Lower lobe of right lung (tissue), 2 donors: Measurements from ENCODE around the gene SIGLEC8. TPM values are rescaled to one million over a fixed set of nuclear protein-coding genes. Genes with fewer than 3 reads are reported as not detected.
A peak's percentile ranks its signal among the peaks of the same experiment; 100 is the strongest.
"Not testable (repeated sequence)": the region's sequence is repeated elsewhere in the genome, so short reads cannot be mapped to it uniquely, and the experiment has no call there.

ENCODE experiments used
- ATAC-seq, 2 donors: fragments of 200-7000 bp; cut with Tn5 transposase; one replicate each; pipeline ENCODE4 v1.9.1; 2020 to 2022; ENCODE audit warnings: mild to moderate bottlenecking in 2 of 2, moderate library complexity in 2 of 2
- DNase-seq: peaks from one replicate; pipeline ENCODE4 v3.0.0-alpha.2; 2020
- H3K27ac ChIP-seq: fragments of 200-600 bp; one replicate; pipeline ENCODE4 v1.8.0; 2022
- H3K27me3 ChIP-seq: fragments of 200-600 bp; one replicate; pipeline ENCODE4 v1.8.0; 2022; ENCODE audit warnings: low read depth
- H3K36me3 ChIP-seq: fragments of 200-600 bp; one replicate; pipeline ENCODE4 v1.8.0; 2022; ENCODE audit warnings: mild to moderate bottlenecking
- H3K4me1 ChIP-seq: fragments of 200-600 bp; one replicate; pipeline ENCODE4 v1.8.0; 2022
- H3K4me3 ChIP-seq: fragments of 200-600 bp; one replicate; pipeline ENCODE4 v1.8.0; 2022; ENCODE audit warnings: mild to moderate bottlenecking
- H3K9me3 ChIP-seq: fragments of 200-600 bp; one replicate; pipeline ENCODE4 v1.8.0; 2022
- CTCF ChIP-seq: fragments of 200-600 bp; IDR thresholded peaks from one replicate; pipeline ENCODE4 v1.8.0; 2022; ENCODE audit warnings: antibody characterized with exemption, mild to moderate bottlenecking
- intact Hi-C: fragments of 100-400 bp; cut with DNase I; formaldehyde crosslinking; loops from one replicate; pipeline ENCODE4 v1.11.0; 2022
- total RNA-seq: library from RNA; stranded (reverse); fragmentation: NEBNext Ultra II Directional; extraction: Animal tissue kit (Norgen Biotek cat#: 25700); gene quantifications from one replicate; pipeline ENCODE4 v1.2.1, GENCODE V29; 2021
- donor health status: DM: no; HTN: yes; CAD: no; lungs with severe emphysema.

Gene SIGLEC8
- total RNA-seq, 1 donor from 2014 or later, result 3.0 TPM

- intact Hi-C loops, result no loop called here
- Histone ChIP-seq H3K27ac (no peak overlapping the region), H3K36me3 (no peaks in the 10 kb centered on the region), H3K9me3 (no peaks in the 10 kb centered on the region), H3K27me3 (peaks cover 22% of the 10 kb centered on the region), H3K4me3 (no peak overlapping the region), H3K4me1 (no peaks in the 10 kb centered on the region)
- TF ChIP-seq CTCF, result no peak
- DNase-seq (no peak), ATAC-seq (no peak)
Observed at GRCh38 chr19:51418707-51419106, 39.5 kb downstream of the SIGLEC8 start.

GRCh38 chr19:51417810-51418157, 40.5 kb downstream of the SIGLEC8 start:
- Histone ChIP-seq H3K27me3 (peaks cover 22% of the 10 kb centered on the region), H3K27ac (peak overlapping the region; percentile 67), H3K4me1 (no peaks in the 10 kb centered on the region), H3K9me3 (no peaks in the 10 kb centered on the region), H3K36me3 (no peaks in the 10 kb centered on the region), H3K4me3 (no peak overlapping the region)
- intact Hi-C loops, result no loop called here
- DNase-seq (no peak), ATAC-seq (peak; percentile 13 to 34)
- TF ChIP-seq CTCF, result no peak

- Histone ChIP-seq H3K4me3 (peak within 1 kb of the TSS; percentile 27), H3K27ac (peak within 1 kb of the TSS; percentile 67), H3K9me3 (no peaks in the 10 kb centered on the region), H3K4me1 (no peaks in the 10 kb centered on the region), H3K36me3 (no peaks in the 10 kb centered on the region), H3K27me3 (peaks cover 22% of the 10 kb centered on the region)
- ATAC-seq (peak; percentile 72 to 85), DNase-seq (peak; percentile 84)
- TF ChIP-seq CTCF, result no peak
- intact Hi-C loops, result no loop called here
Observed at GRCh38 chr19:51417107-51417809, 41.0 kb downstream of the SIGLEC8 start, which contains the start of gene SIGLEC10. SIGLEC10 (minus strand) TSS chr19:51417642; CDS start chr19:51417581, 61 bp downstream.

GRCh38 chr19:51416422-51416821, 41.8 kb downstream of the SIGLEC8 start:
- H3K27ac ChIP-seq, H3K9me3 ChIP-seq, H3K4me3 ChIP-seq, DNase-seq, ATAC-seq, H3K4me1 ChIP-seq, intact Hi-C loops, H3K36me3 ChIP-seq: not testable (repeated sequence)
- peaks cover 19% of the 10 kb centered on the region for H3K27me3 ChIP-seq

GRCh38 chr19:51415187-51415586, 43.1 kb downstream of the SIGLEC8 start:
- Histone ChIP-seq H3K4me1 (no peaks in the 10 kb centered on the region), H3K36me3 (no peaks in the 10 kb centered on the region), H3K27me3 (peaks cover 7% of the 10 kb centered on the region), H3K4me3 (no peak overlapping the region), H3K9me3 (no peaks in the 10 kb centered on the region), H3K27ac (no peak overlapping the region)
- intact Hi-C loops, result no loop called here
- TF ChIP-seq CTCF, result no peak
- no peak for ATAC-seq
- DNase-seq, result no peak

GRCh38 chr19:51410950-51411748, 47.1 kb downstream of the SIGLEC8 start:
- no peaks in the 10 kb centered on the region for H3K9me3 ChIP-seq
- no peak for TF ChIP-seq CTCF
- no peak for DNase-seq
- no peak overlapping the region for H3K27ac ChIP-seq
- H3K4me3 ChIP-seq, result no peak overlapping the region
- no peak for ATAC-seq
- H3K36me3 ChIP-seq, result no peaks in the 10 kb centered on the region
- H3K4me1 ChIP-seq, result no peaks in the 10 kb centered on the region
- H3K27me3 ChIP-seq, result peaks cover 5% of the 10 kb centered on the region
- intact Hi-C loops, result no loop called here
